Smooth muscle cell (in vitro differentiated cells): ENCODE data around the gene FRMPD4. TPM values are rescaled to one million over a fixed set of nuclear protein-coding genes. Genes with fewer than 3 reads are reported as not detected.

Experiments used
- DNase-seq: peaks from one replicate; lab custom pipeline; 2025; ENCODE audit not compliant: unreplicated experiment; lab: John Stamatoyannopoulos, UW
- H2AFZ ChIP-seq: fragments of 200-600 bp; sonication (generic); 2 replicates; pipeline ENCODE4 v1.6.0; 2016; ENCODE audit warnings: antibody characterized with exemption, low read depth, mild to moderate bottlenecking
- H3F3A ChIP-seq: fragments of 200-600 bp; sonication (generic); 2 replicates; pipeline ENCODE4 v1.6.0; 2017; ENCODE audit warnings: antibody characterized with exemption, low read depth
- H3K27ac ChIP-seq: fragments of 200-600 bp; sonication (generic); 2 replicates; pipeline ENCODE4 v1.5.1; 2016; ENCODE audit warnings: low read depth, mild to moderate bottlenecking
- H3K27me3 ChIP-seq: fragments of 200-600 bp; sonication (generic); 2 replicates; pipeline ENCODE4 v1.6.1; 2016; ENCODE audit warnings: low read depth, mild to moderate bottlenecking
- H3K36me3 ChIP-seq: fragments of 200-600 bp; sonication (generic); 2 replicates; pipeline ENCODE4 v1.5.1; 2016; ENCODE audit warnings: low read depth
- H3K4me1 ChIP-seq: fragments of 200-600 bp; sonication (generic); 2 replicates; pipeline ENCODE4 v1.5.1; 2016; ENCODE audit warnings: low read depth
- H3K4me2 ChIP-seq: fragments of 200-600 bp; sonication (generic); 2 replicates; pipeline ENCODE4 v1.6.0; 2016; ENCODE audit warnings: mild to moderate bottlenecking
- H3K4me3 ChIP-seq: fragments of 200-600 bp; sonication (generic); 2 replicates; pipeline ENCODE4 v1.5.1; 2016; ENCODE audit warnings: mild to moderate bottlenecking
- H3K79me2 ChIP-seq: fragments of 200-600 bp; sonication (generic); 2 replicates; pipeline ENCODE4 v1.6.0; 2016; ENCODE audit warnings: low read depth, mild to moderate bottlenecking
- H3K9ac ChIP-seq: fragments of 200-600 bp; sonication (generic); 2 replicates; pipeline ENCODE4 v1.6.0; 2016; ENCODE audit warnings: low read depth
- H3K9me3 ChIP-seq: fragments of 200-600 bp; sonication (generic); replicated peaks from 2 replicates; pipeline ENCODE4 v1.5.1; 2016; ENCODE audit warnings: low read depth
- H4K20me1 ChIP-seq: fragments of 200-600 bp; sonication (generic); 2 replicates; pipeline ENCODE4 v1.6.0; 2016; ENCODE audit warnings: low read depth
- WGBS: methylation state at CpG from one replicate; pipeline ENCODE4 v1.1.7; 2016; ENCODE audit warnings: low lambda C conversion rate; 5-methylcytosine and 5-hydroxymethylcytosine counted together
- polyA plus RNA-seq: library from polyadenylated mRNA; unstranded; fragments of >200 nt; fragmentation: Nextera tagmentation; extraction: Ambion mirVana; gene quantifications from 2 replicates; pipeline ENCODE4 v1.2.1, GENCODE V29; 2016
- total RNA-seq: library from RNA; depleted of rRNA; stranded (reverse); fragments of >200 nt; gene quantifications from 2 replicates; pipeline ENCODE4 v1.2.3, GENCODE V29; 2014
- TF ChIP-seq, protein P1 (sequence below): fragments of 200-600 bp; sonication (generic); IDR thresholded peaks from 2 replicates; pipeline ENCODE4 v1.5.1; 2017; ENCODE audit warnings: borderline replicate concordance, mild to moderate bottlenecking, antibody characterized with exemption; ENCODE audit not compliant: insufficient read depth, poor library complexity, severe bottlenecking

The FRMPD4 gene
- total and polyA plus RNA-seq, 2 experiments from 2014 or later: 0.13 TPM; not detected in 1

DNA sequence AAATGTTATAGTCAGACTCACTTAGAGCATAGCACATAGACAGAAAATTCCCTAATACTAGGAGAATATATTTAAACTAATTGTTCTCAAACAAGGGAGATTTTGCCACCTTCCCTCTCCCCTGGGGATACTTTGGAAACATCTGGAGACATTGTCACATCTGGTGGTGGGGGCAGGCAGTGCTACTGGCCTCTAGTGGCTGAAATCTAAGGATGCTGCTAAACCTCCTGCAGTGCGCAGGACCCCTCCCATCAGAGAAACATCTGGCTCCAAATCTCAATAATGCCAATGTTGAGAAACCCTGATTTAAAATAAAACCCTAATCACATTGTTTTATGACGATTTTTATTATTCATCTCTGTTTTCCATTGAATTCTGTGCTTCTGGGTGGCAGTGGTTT is 244.9 kb downstream of the FRMPD4 start:
- TF ChIP-seq, protein P1, sequence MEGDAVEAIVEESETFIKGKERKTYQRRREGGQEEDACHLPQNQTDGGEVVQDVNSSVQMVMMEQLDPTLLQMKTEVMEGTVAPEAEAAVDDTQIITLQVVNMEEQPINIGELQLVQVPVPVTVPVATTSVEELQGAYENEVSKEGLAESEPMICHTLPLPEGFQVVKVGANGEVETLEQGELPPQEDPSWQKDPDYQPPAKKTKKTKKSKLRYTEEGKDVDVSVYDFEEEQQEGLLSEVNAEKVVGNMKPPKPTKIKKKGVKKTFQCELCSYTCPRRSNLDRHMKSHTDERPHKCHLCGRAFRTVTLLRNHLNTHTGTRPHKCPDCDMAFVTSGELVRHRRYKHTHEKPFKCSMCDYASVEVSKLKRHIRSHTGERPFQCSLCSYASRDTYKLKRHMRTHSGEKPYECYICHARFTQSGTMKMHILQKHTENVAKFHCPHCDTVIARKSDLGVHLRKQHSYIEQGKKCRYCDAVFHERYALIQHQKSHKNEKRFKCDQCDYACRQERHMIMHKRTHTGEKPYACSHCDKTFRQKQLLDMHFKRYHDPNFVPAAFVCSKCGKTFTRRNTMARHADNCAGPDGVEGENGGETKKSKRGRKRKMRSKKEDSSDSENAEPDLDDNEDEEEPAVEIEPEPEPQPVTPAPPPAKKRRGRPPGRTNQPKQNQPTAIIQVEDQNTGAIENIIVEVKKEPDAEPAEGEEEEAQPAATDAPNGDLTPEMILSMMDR: peak; percentile 33
- 46% methylated on average over 2 of the region's 2 CpGs for WGBS

DNA sequence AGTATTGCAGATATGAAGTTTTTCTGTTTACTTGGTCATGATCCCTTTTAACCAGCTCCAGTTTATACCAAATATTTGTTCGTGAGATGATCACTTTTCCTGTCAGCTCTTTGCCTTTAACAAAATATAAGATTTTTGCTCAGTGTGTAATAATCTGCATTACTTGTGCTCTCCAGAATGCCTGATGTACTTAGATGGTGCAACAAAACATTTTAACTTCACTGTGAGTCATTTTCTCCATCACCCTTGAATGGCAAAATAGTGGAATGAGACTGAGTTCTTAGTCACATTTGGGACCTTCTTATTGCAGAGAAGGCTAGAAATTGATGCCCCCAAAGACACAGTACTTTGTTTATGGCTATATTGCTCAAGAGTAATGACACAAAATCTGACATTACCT is 252.0 kb downstream of the FRMPD4 start:
- no peak overlapping the region for H3K9ac ChIP-seq
- DNase-seq: no peak

More for the DNA sequence above, 244.9 kb downstream of the FRMPD4 start:
- Histone ChIP-seq H3K27ac (no peak overlapping the region), H3K4me2 (no peak overlapping the region), H4K20me1 (no peaks in the 10 kb centered on the region), H3K27me3 (no peaks in the 10 kb centered on the region), H3K9me3 (no peaks in the 10 kb centered on the region), H3K4me3 (no peak overlapping the region), H3F3A (no peaks in the 10 kb centered on the region), H2AFZ (no peak overlapping the region), H3K4me1 (no peaks in the 10 kb centered on the region), H3K79me2 (no peaks in the 10 kb centered on the region), H3K36me3 (no peaks in the 10 kb centered on the region), H3K9ac (no peak overlapping the region)
- DNase-seq: no peak

DNA sequence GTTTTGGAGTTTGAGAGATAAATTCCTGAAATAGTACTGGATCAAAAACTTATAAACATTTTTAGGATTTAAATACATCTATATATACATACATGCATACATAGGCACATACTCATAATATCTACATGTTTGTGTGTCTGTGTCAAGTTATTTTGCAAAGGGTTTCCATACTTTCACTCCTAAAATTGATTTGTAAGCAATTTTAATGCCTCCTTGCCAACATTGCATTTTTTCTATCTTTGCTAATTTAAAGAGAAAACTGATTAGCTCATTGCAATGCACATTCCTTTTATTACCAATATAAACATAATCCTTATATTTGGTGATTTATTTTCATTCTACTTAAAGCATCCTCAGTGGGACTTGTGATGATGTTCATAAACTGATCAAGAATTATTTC is 258.3 kb downstream of the FRMPD4 start:
- H3K27ac ChIP-seq: no peak overlapping the region
- H3F3A ChIP-seq: no peaks in the 10 kb centered on the region
- H3K4me1 ChIP-seq: no peaks in the 10 kb centered on the region
- H2AFZ ChIP-seq: no peak overlapping the region
- H3K36me3 ChIP-seq: no peaks in the 10 kb centered on the region
- TF ChIP-seq, protein P1: no peak
- H3K4me2 ChIP-seq: no peak overlapping the region
- no peaks in the 10 kb centered on the region for H3K27me3 ChIP-seq
- no peak overlapping the region for H3K9ac ChIP-seq
- H3K9me3 ChIP-seq: peaks cover 5% of the 10 kb centered on the region
- no peaks in the 10 kb centered on the region for H3K79me2 ChIP-seq
- H3K4me3 ChIP-seq: no peak overlapping the region
- no peaks in the 10 kb centered on the region for H4K20me1 ChIP-seq
- no peak for DNase-seq

More for the DNA sequence above, 252.0 kb downstream of the FRMPD4 start:
- TF ChIP-seq, protein P1: no peak
- no peaks in the 10 kb centered on the region for H3K79me2 ChIP-seq
- 85% methylated on average over 1 of the region's 1 CpG for WGBS
- no peaks in the 10 kb centered on the region for H3F3A ChIP-seq
- no peaks in the 10 kb centered on the region for H3K9me3 ChIP-seq
- H4K20me1 ChIP-seq: no peaks in the 10 kb centered on the region
- no peaks in the 10 kb centered on the region for H3K36me3 ChIP-seq
- no peak overlapping the region for H2AFZ ChIP-seq
- H3K27me3 ChIP-seq: no peaks in the 10 kb centered on the region
- H3K27ac ChIP-seq: no peak overlapping the region
- H3K4me2 ChIP-seq: no peak overlapping the region
- H3K4me1 ChIP-seq: no peaks in the 10 kb centered on the region
- H3K4me3 ChIP-seq: no peak overlapping the region

DNA sequence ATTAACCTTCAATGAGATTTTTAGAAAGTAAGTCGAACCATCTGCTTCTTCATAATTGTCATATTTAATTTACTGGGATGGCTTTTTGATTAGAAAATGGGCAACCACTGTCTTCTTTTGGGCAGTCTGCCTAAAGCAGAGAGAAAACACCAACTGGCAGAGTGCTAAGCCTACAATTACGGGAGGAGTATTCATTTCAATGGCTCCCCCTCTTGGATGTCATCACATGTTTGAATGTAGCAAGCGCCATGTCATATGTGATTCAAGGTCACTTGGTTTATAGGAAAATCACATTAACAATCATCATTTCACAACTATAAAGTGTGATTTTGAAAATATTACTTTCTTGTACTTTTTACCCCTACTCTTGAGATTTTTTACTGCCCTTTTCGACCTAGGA is 261.9 kb downstream of the FRMPD4 start:
- Histone ChIP-seq H3K9ac (no peak overlapping the region), H3K4me1 (no peaks in the 10 kb centered on the region), H3K27ac (no peak overlapping the region), H3K4me3 (no peak overlapping the region), H3K36me3 (no peaks in the 10 kb centered on the region), H3F3A (no peaks in the 10 kb centered on the region), H4K20me1 (no peaks in the 10 kb centered on the region), H3K4me2 (no peak overlapping the region), H3K9me3 (peaks cover 5% of the 10 kb centered on the region), H3K27me3 (no peaks in the 10 kb centered on the region), H3K79me2 (no peaks in the 10 kb centered on the region), H2AFZ (no peak overlapping the region)
- TF ChIP-seq, protein P1: no peak
- no peak for DNase-seq
- 75% methylated on average over 4 of the region's 4 CpGs for WGBS
